NB4 (cell line): ENCODE results near the gene PCDHGA4.
A peak's percentile ranks its signal among the peaks of the same experiment; 100 is the strongest.

Source experiments
- DNase-seq: peaks from one replicate; pipeline ENCODE4 v3.0.0; 2010; ENCODE audit warnings: low read depth
- H3K4me3 ChIP-seq: one replicate; pipeline ENCODE4 v1.5.1; 2011; ENCODE audit warnings: mild to moderate bottlenecking, low read depth, low read length, moderate library complexity
- MYC ChIP-seq: IDR thresholded peaks from 2 replicates; pipeline ENCODE4 v1.6.1; 2011; ENCODE audit warnings: low read depth, low read length
- POLR2A ChIP-seq: IDR thresholded peaks from 2 replicates; pipeline ENCODE4 v1.6.1; 2011; ENCODE audit warnings: mild to moderate bottlenecking; ENCODE audit not compliant: insufficient read length; ENCODE audit errors: extremely low read depth
- TF ChIP-seq, protein P1 (sequence below): IDR thresholded peaks from 2 replicates; pipeline ENCODE4 v1.6.1; 2011; ENCODE audit warnings: low read depth, low read length
- TF ChIP-seq, protein P2 (sequence below): IDR thresholded peaks from one replicate; pipeline ENCODE4 v1.5.1; 2012; ENCODE audit warnings: low read depth, low read length

PCDHGA4 gene

DNA sequence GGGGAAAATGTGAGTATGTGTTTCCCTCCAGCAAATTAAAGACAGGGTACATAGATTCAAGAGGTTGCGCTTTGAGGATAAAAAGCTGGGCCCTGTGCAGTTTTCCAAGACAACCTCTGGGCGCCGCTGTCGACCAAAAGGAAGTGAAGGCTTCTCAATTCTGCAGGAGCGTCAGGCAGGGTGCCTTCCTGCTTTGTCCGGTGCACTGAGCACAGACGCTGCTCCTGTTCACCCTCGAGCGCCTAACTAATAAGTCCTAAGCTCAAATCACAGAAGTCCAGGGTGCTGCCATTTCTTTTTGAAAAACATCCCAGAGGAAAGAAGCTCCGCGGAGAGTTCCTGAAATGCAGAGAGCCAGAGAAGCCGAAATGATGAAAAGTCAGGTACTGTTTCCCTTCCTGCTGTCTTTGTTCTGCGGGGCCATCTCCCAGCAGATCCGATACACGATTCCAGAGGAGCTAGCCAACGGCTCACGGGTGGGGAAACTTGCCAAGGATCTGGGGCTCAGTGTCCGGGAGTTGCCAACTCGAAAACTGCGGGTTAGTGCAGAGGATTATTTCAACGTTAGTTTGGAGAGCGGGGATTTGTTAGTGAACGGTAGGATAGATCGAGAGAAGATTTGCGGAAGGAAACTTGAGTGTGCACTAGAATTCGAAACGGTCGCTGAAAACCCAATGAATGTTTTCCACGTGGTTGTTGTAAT, 4.8 kb upstream of the PCDHGA4 start, which contains the start of gene PCDHGB1:
Gene PCDHGB1, plus strand, starts transcription at position 183 of the 703 bp plus-strand sequence. Its CDS starts 162 bp downstream, at position 345.
- peak; percentile 81 for DNase-seq
- peak within 1 kb of the TSS; percentile 58 for H3K4me3 ChIP-seq
- TF ChIP-seq, protein P1, sequence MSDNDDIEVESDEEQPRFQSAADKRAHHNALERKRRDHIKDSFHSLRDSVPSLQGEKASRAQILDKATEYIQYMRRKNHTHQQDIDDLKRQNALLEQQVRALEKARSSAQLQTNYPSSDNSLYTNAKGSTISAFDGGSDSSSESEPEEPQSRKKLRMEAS: no peak
- no peak for TF ChIP-seq MYC
- TF ChIP-seq, protein P2, sequence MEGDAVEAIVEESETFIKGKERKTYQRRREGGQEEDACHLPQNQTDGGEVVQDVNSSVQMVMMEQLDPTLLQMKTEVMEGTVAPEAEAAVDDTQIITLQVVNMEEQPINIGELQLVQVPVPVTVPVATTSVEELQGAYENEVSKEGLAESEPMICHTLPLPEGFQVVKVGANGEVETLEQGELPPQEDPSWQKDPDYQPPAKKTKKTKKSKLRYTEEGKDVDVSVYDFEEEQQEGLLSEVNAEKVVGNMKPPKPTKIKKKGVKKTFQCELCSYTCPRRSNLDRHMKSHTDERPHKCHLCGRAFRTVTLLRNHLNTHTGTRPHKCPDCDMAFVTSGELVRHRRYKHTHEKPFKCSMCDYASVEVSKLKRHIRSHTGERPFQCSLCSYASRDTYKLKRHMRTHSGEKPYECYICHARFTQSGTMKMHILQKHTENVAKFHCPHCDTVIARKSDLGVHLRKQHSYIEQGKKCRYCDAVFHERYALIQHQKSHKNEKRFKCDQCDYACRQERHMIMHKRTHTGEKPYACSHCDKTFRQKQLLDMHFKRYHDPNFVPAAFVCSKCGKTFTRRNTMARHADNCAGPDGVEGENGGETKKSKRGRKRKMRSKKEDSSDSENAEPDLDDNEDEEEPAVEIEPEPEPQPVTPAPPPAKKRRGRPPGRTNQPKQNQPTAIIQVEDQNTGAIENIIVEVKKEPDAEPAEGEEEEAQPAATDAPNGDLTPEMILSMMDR: peak; percentile 77

DNA sequence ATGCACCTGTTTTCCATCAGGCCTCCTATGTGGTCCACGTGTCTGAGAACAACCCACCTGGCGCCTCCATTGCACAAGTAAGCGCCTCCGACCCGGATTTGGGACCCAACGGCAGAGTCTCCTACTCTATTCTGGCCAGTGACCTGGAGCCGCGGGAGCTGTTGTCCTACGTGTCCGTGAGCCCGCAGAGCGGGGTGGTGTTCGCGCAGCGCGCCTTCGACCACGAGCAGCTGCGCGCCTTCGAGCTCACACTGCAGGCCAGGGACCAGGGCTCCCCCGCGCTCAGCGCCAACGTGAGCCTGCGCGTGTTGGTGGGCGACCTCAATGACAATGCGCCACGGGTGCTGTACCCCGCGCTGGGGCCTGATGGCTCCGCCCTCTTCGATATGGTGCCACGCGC, 3.2 kb upstream of the PCDHGA4 start:
- no peak for DNase-seq
- H3K4me3 ChIP-seq: no peak overlapping the region
- TF ChIP-seq MYC (no peak), POLR2A (no peak)
- TF ChIP-seq, protein P2: no peak
- TF ChIP-seq, protein P1: no peak

DNA sequence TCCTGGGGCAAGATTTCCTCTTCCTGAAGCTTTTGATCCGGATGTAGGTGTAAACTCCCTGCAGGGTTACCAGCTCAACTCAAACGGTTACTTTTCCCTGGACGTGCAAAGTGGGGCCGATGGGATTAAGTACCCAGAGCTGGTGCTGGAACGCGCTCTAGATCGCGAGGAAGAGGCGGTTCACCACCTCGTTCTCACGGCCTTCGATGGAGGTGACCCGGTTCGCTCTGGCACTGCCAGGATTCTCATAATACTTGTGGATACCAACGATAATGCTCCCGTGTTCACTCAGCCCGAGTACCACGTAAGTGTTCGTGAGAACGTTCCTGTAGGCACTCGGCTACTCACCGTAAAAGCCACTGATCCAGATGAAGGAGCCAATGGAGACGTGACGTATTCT, 820 bp downstream of the PCDHGA4 start:
- TF ChIP-seq MYC (no peak), POLR2A (no peak)
- TF ChIP-seq, protein P2: no peak
- TF ChIP-seq, protein P1: no peak
- no peak for DNase-seq
- H3K4me3 ChIP-seq: no peak overlapping the region

DNA sequence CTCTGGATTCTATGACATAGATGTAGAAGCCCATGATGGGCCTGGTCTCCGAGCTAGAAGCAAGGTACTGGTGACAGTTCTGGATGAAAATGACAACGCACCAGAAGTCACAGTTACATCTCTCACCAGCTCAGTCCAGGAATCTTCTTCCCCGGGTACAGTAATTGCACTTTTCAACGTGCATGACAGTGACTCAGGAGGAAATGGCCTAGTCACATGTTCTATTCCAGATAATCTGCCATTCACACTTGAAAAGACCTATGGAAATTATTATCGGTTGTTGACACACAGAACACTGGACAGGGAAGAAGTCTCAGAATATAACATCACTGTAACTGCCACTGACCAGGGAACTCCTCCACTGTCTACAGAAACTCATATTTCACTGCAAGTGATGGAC, 1.3 kb downstream of the PCDHGA4 start:
- H3K4me3 ChIP-seq: no peak overlapping the region
- TF ChIP-seq POLR2A (no peak), MYC (no peak)
- DNase-seq: no peak

DNA sequence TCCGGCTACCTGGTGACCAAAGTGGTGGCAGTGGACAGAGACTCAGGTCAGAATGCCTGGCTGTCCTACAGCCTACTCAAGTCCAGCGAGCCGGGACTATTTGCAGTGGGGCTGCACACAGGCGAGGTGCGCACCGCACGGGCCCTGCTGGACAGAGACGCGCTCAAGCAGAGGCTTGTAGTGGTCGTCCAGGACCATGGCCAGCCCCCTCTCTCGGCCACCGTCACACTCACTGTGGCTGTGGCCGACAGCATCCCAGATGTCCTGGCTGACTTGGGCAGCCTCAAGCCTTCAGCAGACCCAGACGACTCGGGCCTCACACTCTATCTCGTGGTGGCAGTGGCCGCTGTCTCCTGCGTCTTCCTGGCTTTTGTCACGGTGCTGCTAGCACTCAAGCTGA, 2.1 kb downstream of the PCDHGA4 start:
- TF ChIP-seq MYC: no peak
- TF ChIP-seq, protein P1: no peak
- TF ChIP-seq, protein P2: no peak
- no peak for TF ChIP-seq POLR2A
- DNase-seq: no peak
- no peak overlapping the region for H3K4me3 ChIP-seq

DNA sequence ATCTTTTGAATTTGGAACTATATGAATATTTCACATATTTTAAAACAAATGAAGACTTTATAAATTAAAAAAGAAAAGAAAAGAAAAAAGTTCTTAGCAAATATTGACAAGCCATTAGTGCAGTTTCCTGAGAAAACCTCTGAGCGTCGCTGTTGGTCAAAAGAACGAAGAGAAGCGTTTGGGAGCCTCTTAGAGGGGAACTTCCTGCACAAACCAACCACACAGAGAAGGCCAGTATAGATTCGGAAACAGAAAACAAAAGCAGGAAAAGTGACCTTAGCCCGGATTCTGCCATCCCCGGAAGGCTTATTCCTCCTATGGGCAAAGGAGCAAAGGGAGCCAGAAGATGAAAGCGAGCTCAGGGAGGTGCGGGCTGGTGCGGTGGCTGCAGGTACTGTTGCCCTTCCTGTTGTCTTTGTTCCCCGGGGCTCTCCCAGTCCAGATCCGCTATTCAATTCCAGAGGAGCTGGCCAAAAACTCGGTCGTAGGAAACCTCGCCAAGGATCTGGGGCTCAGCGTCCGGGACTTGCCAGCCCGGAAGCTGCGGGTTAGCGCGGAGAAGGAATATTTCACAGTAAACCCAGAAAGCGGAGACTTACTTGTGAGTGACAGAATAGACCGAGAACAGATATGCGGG, 5.1 kb downstream of the PCDHGA4 start, which contains the start of gene PCDHGB2:
Gene PCDHGB2, plus strand, starts transcription at position 205 of the 637 bp plus-strand sequence. Its CDS starts 142 bp downstream, at position 347.
- DNase-seq: peak; percentile 76
- TF ChIP-seq, protein P2: peak; percentile 62
- TF ChIP-seq MYC (no peak; the same call in 1 of the 2 replicates), POLR2A (no peak)
- peak within 1 kb of the TSS; percentile 75 for H3K4me3 ChIP-seq
